Endothelial cell (in vitro differentiated cells): ENCODE results near the gene FAM81A. TPM values are rescaled to one million over a fixed set of nuclear protein-coding genes. Genes with fewer than 3 reads are reported as not detected.
A peak's percentile ranks its signal among the peaks of the same experiment; 100 is the strongest.

Experiments
- DNase-seq: peaks from one replicate; pipeline ENCODE4 v3.0.0; 2021; ENCODE audit warnings: low spot score
- H3K27ac Mint-ChIP-seq: one replicate; pipeline ENCODE4 v1.8.0; 2021; ENCODE audit warnings: mixed read lengths, inconsistent platforms; ENCODE audit not compliant: unreplicated experiment
- H3K27me3 Mint-ChIP-seq: one replicate; pipeline ENCODE4 v1.8.0; 2021; ENCODE audit warnings: mild to moderate bottlenecking, moderate library complexity, mixed read lengths, inconsistent platforms; ENCODE audit not compliant: unreplicated experiment
- H3K36me3 Mint-ChIP-seq: one replicate; pipeline ENCODE4 v1.8.0; 2021; ENCODE audit warnings: mild to moderate bottlenecking, low read depth, mixed read lengths, inconsistent platforms; ENCODE audit not compliant: unreplicated experiment
- H3K4me1 Mint-ChIP-seq: one replicate; pipeline ENCODE4 v1.8.0; 2021; ENCODE audit warnings: mild to moderate bottlenecking, mixed read lengths, inconsistent platforms; ENCODE audit not compliant: unreplicated experiment
- H3K4me3 Mint-ChIP-seq: one replicate; pipeline ENCODE4 v1.8.0; 2021; ENCODE audit warnings: mild to moderate bottlenecking, mixed read lengths, inconsistent platforms; ENCODE audit not compliant: unreplicated experiment
- H3K9me3 Mint-ChIP-seq: one replicate; pipeline ENCODE4 v1.8.0; 2021; ENCODE audit warnings: mixed read lengths, inconsistent platforms; ENCODE audit not compliant: unreplicated experiment
- total RNA-seq: library from RNA; stranded (reverse); fragmentation: NEBNext Ultra II Directional; extraction: Animal tissue kit (Norgen Biotek cat#: 25700); gene quantifications from one replicate; pipeline ENCODE4 v1.2.1, GENCODE V29; 2021; ENCODE audit not compliant: unreplicated experiment
- TF ChIP-seq, protein P1 (sequence below): fragments of 200-600 bp; sonication (generic); IDR thresholded peaks from one replicate; pipeline ENCODE4 v1.5.0; 2021; ENCODE audit warnings: antibody characterized with exemption; ENCODE audit not compliant: unreplicated experiment

Gene FAM81A
- total RNA-seq, 1 donor from 2014 or later, result 0.23 TPM

GRCh38 chr15:59545573-59545972 is 107.6 kb downstream of the FAM81A start:
- no peak overlapping the region for H3K27ac Mint-ChIP-seq
- peaks cover 1% of the 10 kb centered on the region for H3K9me3 Mint-ChIP-seq
- TF ChIP-seq, protein P1, sequence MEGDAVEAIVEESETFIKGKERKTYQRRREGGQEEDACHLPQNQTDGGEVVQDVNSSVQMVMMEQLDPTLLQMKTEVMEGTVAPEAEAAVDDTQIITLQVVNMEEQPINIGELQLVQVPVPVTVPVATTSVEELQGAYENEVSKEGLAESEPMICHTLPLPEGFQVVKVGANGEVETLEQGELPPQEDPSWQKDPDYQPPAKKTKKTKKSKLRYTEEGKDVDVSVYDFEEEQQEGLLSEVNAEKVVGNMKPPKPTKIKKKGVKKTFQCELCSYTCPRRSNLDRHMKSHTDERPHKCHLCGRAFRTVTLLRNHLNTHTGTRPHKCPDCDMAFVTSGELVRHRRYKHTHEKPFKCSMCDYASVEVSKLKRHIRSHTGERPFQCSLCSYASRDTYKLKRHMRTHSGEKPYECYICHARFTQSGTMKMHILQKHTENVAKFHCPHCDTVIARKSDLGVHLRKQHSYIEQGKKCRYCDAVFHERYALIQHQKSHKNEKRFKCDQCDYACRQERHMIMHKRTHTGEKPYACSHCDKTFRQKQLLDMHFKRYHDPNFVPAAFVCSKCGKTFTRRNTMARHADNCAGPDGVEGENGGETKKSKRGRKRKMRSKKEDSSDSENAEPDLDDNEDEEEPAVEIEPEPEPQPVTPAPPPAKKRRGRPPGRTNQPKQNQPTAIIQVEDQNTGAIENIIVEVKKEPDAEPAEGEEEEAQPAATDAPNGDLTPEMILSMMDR, result no peak
- DNase-seq, result no peak
- H3K36me3 Mint-ChIP-seq, result no peaks in the 10 kb centered on the region
- peaks cover 9% of the 10 kb centered on the region for H3K4me1 Mint-ChIP-seq
- no peak overlapping the region for H3K4me3 Mint-ChIP-seq
- peaks cover 8% of the 10 kb centered on the region for H3K27me3 Mint-ChIP-seq

DNA sequence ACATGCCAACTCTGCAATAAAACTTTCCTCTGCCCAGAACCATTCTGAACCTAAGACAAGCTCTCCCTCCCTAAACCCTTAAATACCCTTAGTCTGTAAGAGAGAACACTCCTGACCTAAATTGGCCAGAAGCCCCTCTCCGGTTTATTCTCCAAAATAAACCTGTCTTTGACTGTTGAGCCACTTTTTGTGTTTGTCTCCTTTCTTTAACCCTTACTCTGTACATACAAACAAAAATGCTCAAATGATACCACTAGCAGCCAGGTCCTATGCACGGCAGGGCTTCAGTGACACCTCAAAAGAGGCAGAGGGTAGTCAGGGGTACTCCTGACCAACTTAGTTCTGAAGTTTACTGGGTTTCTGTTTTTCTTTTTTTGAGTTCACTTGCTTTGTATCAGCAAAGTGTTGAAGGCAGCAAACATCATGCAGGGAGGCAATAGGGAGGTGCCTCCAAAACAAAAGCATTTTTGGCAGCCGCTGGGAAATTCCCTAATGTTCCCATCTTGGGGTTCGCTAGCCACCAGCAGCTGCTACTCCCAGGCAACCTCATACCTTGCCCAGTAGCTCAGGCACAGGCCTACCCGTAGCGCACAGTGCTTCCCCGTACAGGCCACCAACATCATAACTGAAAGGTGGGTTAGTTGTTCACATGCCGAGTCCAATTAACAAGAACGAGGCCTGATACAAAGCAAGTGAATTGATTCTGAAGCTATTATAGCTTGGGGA is 110.7 kb downstream of the FAM81A start:
- DNase-seq, result no peak
- Mint-ChIP-seq H3K4me3 (peak overlapping the region; percentile 7), H3K4me1 (peaks cover 8% of the 10 kb centered on the region), H3K36me3 (no peaks in the 10 kb centered on the region), H3K27ac (no peak overlapping the region), H3K27me3 (peaks cover 3% of the 10 kb centered on the region), H3K9me3 (peaks cover 4% of the 10 kb centered on the region)
- TF ChIP-seq, protein P1, result no peak

GRCh38 chr15:59549301-59550185 is 111.6 kb downstream of the FAM81A start:
- Mint-ChIP-seq H3K9me3 (peaks cover 4% of the 10 kb centered on the region), H3K4me3 (no peak overlapping the region), H3K4me1 (peaks cover 16% of the 10 kb centered on the region), H3K27ac (no peak overlapping the region), H3K36me3 (no peaks in the 10 kb centered on the region), H3K27me3 (peaks cover 2% of the 10 kb centered on the region)
- DNase-seq, result no peak
- TF ChIP-seq, protein P1, result no peak

- Mint-ChIP-seq H3K36me3 (no peaks in the 10 kb centered on the region), H3K4me1 (peaks cover 20% of the 10 kb centered on the region), H3K9me3 (peaks cover 4% of the 10 kb centered on the region), H3K27me3 (peaks cover 2% of the 10 kb centered on the region), H3K4me3 (no peak overlapping the region), H3K27ac (no peak overlapping the region)
- DNase-seq, result no peak
- TF ChIP-seq, protein P1, result no peak
These were observed 112.5 kb downstream of the FAM81A start for GRCh38 chr15:59550530-59550929.
